ENCODE data around the gene OBSCN. TPM values are rescaled to one million over a fixed set of nuclear protein-coding genes. Genes with fewer than 3 reads are reported as not detected.

OBSCN gene
- total RNA-seq, 1 experiment from 2014 or later, result 10.5 TPM

- no TSS peak for BruUV-seq (replicated peaks)
- no peaks in the 10 kb centered on the region for H3K9me3 ChIP-seq (ENCODE audit: control insufficient read depth, insufficient read depth, low read depth, low read length)
- no peaks in the 10 kb centered on the region for H3K4me1 ChIP-seq (ENCODE audit: control insufficient read depth, insufficient read depth, low read length)
- TF ChIP-seq SIN3A (IDR thresholded peaks at IDR 0.05; ENCODE audit: borderline replicate concordance, insufficient read depth, low read depth, low read length), result no peak
- no peak for TF ChIP-seq CTCF (IDR thresholded peaks at IDR 0.05)
- no peak for TF ChIP-seq REST (IDR thresholded peaks at IDR 0.05; ENCODE audit: insufficient read depth in 1 of 2, low read depth in 2 of 2, low read length in 1 of 2)
- no peak for TF ChIP-seq POLR2AphosphoS5 (IDR thresholded peaks at IDR 0.05; ENCODE audit: low read depth, low read length)
- no peak for TF ChIP-seq TCF7L2 (IDR thresholded peaks at IDR 0.05; ENCODE audit: low read depth, low read length)
- DNase-seq (ENCODE audit: low read depth, low spot score) (no peak), ATAC-seq (peak; percentile 14; the same call in 1 of the 2 replicates)
- ChIA-PET CTCF (no interaction called here), POLR2A (no interaction called here)
- H3K27me3 ChIP-seq (ENCODE audit: control insufficient read depth, insufficient read depth, low read length), result no peaks in the 10 kb centered on the region
- no peaks in the 10 kb centered on the region for H3K36me3 ChIP-seq (ENCODE audit: control insufficient read depth, insufficient read depth, low read length)
- in situ Hi-C loops (cut with HindIII; ENCODE audit: low pct_unique_long_range_greater_than_20kb, low sequenced_read_pairs), result no loop called here
- intact Hi-C loops (cut with micrococcal nuclease; ENCODE audit: unreplicated experiment), result no loop called here
- H3K4me3 ChIP-seq (ENCODE audit: low read depth in 2 of 2, low read length in 2 of 2), result no peak overlapping the region
- no peak overlapping the region for H3K27ac ChIP-seq (ENCODE audit: low read length)
Observed at GRCh38 chr1:228360533-228361313, 152.9 kb downstream of the OBSCN start.

- H3K9me3 ChIP-seq (ENCODE audit: control insufficient read depth, insufficient read depth, low read depth, low read length), result no peaks in the 10 kb centered on the region
- no TSS peak for BruUV-seq (replicated peaks)
- no peak for DNase-seq (ENCODE audit: low read depth, low spot score)
- H3K4me3 ChIP-seq (ENCODE audit: low read depth in 2 of 2, low read length in 2 of 2), result no peak overlapping the region
- POLR2A ChIA-PET, result no interaction called here
- no peaks in the 10 kb centered on the region for H3K27me3 ChIP-seq (ENCODE audit: control insufficient read depth, insufficient read depth, low read length)
- no peak for ATAC-seq
- no peak overlapping the region for H3K27ac ChIP-seq (ENCODE audit: low read length)
- H3K4me1 ChIP-seq (ENCODE audit: control insufficient read depth, insufficient read depth, low read length), result no peaks in the 10 kb centered on the region
- CTCF ChIA-PET, result no interaction called here
- H3K36me3 ChIP-seq (ENCODE audit: control insufficient read depth, insufficient read depth, low read length), result no peaks in the 10 kb centered on the region
- intact Hi-C loops (cut with micrococcal nuclease; ENCODE audit: unreplicated experiment) (no loop called here), in situ Hi-C loops (cut with HindIII; ENCODE audit: low pct_unique_long_range_greater_than_20kb, low sequenced_read_pairs) (no loop called here)
- TF ChIP-seq REST (IDR thresholded peaks at IDR 0.05; ENCODE audit: insufficient read depth in 1 of 2, low read depth in 2 of 2, low read length in 1 of 2) (no peak), POLR2AphosphoS5 (IDR thresholded peaks at IDR 0.05; ENCODE audit: low read depth, low read length) (no peak), TCF7L2 (IDR thresholded peaks at IDR 0.05; ENCODE audit: low read depth, low read length) (no peak), SIN3A (IDR thresholded peaks at IDR 0.05; ENCODE audit: borderline replicate concordance, insufficient read depth, low read depth, low read length) (no peak), CTCF (IDR thresholded peaks at IDR 0.05) (no peak)
Observed at GRCh38 chr1:228361314-228362140, 153.7 kb downstream of the OBSCN start.
